Muscle of leg (tissue), 11 donors: ENCODE results near the gene MMS19. TPM values are rescaled to one million over a fixed set of nuclear protein-coding genes. Genes with fewer than 3 reads are reported as not detected.
"Not testable (repeated sequence)": the region's sequence is repeated elsewhere in the genome, so short reads cannot be mapped to it uniquely, and the experiment has no call there.

Source experiments
- DNase-seq: peaks from one replicate; pipeline ENCODE4 v3.0.0; 2013
- H3K27ac ChIP-seq: one replicate; pipeline ENCODE4 v1.5.1; 2013; ENCODE audit warnings: mild to moderate bottlenecking, low read length, control low read depth
- H3K27me3 ChIP-seq: one replicate; pipeline ENCODE4 v1.6.1; 2013; ENCODE audit warnings: low read length; ENCODE audit not compliant: control insufficient read depth, insufficient read depth
- H3K36me3 ChIP-seq: one replicate; pipeline ENCODE4 v1.6.1; 2013; ENCODE audit warnings: low read length; ENCODE audit not compliant: control insufficient read depth, insufficient read depth
- H3K4me1 ChIP-seq: one replicate; pipeline ENCODE4 v1.6.1; 2013; ENCODE audit warnings: low read length; ENCODE audit not compliant: control insufficient read depth, insufficient read depth
- H3K4me3 ChIP-seq: one replicate; pipeline ENCODE4 v1.5.1; 2013; ENCODE audit warnings: low read length, control low read depth
- H3K9me3 ChIP-seq: replicated peaks from 2 replicates; pipeline ENCODE4 v1.6.1; 2013; ENCODE audit warnings: low read depth, low read length; ENCODE audit not compliant: control insufficient read depth
- WGBS: methylation state at CpG from one replicate; pipeline ENCODE4 v1.1.5; 2013; ENCODE audit warnings: missing lambda C conversion rate; ENCODE audit not compliant: insufficient coverage; 5-methylcytosine and 5-hydroxymethylcytosine counted together
- polyA plus RNA-seq, 8 donors: library from polyadenylated mRNA; unstranded; fragments of 120-200 nt; gene quantifications; one replicate each; pipeline versions ENCODE4 v1.2.1 to v1.2.3, GENCODE V29; 2013; ENCODE audit warnings: inconsistent platforms in 1 of 8, low replicate concordance in 1 of 8; ENCODE audit not compliant: insufficient read length in 8 of 8, insufficient read depth in 1 of 8
- total RNA-seq: library from RNA; stranded (reverse); fragments of 120-200 nt; gene quantifications from one replicate; pipeline ENCODE4 v1.2.4, GENCODE V29; 2013

Gene MMS19
- total and polyA plus RNA-seq, 9 donors, result 51.9 to 70.8 (median 64.9) TPM

- not testable (repeated sequence) for H3K27me3 ChIP-seq, DNase-seq, H3K36me3 ChIP-seq, H3K27ac ChIP-seq, H3K9me3 ChIP-seq, H3K4me3 ChIP-seq
- no CpG with 5 or more reads among the region's 29 CpGs for WGBS
- H3K4me1 ChIP-seq, result peaks cover 17% of the 10 kb centered on the region
These were observed 30.7 kb upstream of the MMS19 start for GRCh38 chr10:97528876-97529275.

GRCh38 chr10:97525683-97526110, 27.5 kb upstream of the MMS19 start:
- Histone ChIP-seq H3K4me3 (no peak overlapping the region), H3K27ac (no peak overlapping the region), H3K36me3 (no peaks in the 10 kb centered on the region), H3K27me3 (peaks cover 2% of the 10 kb centered on the region), H3K9me3 (no peaks in the 10 kb centered on the region), H3K4me1 (peaks cover 24% of the 10 kb centered on the region)
- 86% methylated on average over 1 of the region's 1 CpG for WGBS
- no peak for DNase-seq

DNA sequence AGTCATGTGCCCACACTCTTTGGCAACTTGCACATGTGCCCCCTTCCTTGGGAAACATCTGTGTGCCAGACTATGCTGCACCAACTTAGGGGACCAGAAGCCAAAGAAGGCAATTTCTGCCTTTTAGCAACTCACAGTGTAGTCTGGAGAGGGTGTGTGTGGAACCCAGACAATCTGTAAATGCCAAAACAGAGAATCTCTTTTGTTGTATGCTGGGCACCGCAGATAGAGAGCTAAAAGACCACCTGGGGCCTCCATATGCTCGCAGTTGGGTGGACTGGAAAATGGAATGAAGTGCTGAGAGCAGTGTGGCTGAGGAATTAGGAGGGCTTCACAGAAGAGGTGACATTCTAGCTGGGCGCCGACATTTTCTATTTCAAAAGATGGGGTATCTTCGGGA, 26.9 kb upstream of the MMS19 start:
- peaks cover 30% of the 10 kb centered on the region for H3K4me1 ChIP-seq
- 89% methylated on average over 5 of the region's 5 CpGs for WGBS
- no peaks in the 10 kb centered on the region for H3K36me3 ChIP-seq

DNA sequence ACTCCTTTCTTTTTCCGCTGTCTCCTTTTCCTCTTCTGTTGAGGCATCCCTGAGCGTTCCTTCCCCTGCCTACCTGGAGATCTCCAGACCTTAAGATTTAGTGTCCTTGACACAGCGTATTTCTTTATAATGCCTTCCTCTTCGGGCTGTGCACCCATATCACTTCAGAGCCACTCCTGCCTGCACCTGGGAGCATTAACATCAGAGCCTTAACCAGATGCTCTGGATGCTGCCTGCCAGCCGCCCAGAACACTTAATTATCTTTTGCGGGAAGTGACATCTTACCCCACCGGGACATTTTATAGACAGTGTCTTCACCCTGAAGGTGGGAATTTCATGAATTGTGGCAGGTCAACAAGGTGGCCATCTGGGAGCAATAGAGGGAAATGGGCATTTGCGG, 24.7 kb upstream of the MMS19 start:
- Histone ChIP-seq H3K27ac (no peak overlapping the region), H3K27me3 (peaks cover 2% of the 10 kb centered on the region), H3K36me3 (no peaks in the 10 kb centered on the region), H3K4me1 (peaks cover 51% of the 10 kb centered on the region), H3K4me3 (no peak overlapping the region), H3K9me3 (no peaks in the 10 kb centered on the region)
- 80% methylated on average over 5 of the region's 8 CpGs for WGBS
- DNase-seq, result no peak

More for the DNA sequence above, 26.9 kb upstream of the MMS19 start:
- Histone ChIP-seq H3K27ac (no peak overlapping the region), H3K4me3 (no peak overlapping the region), H3K9me3 (no peaks in the 10 kb centered on the region), H3K27me3 (peaks cover 2% of the 10 kb centered on the region)
- DNase-seq, result no peak

DNA sequence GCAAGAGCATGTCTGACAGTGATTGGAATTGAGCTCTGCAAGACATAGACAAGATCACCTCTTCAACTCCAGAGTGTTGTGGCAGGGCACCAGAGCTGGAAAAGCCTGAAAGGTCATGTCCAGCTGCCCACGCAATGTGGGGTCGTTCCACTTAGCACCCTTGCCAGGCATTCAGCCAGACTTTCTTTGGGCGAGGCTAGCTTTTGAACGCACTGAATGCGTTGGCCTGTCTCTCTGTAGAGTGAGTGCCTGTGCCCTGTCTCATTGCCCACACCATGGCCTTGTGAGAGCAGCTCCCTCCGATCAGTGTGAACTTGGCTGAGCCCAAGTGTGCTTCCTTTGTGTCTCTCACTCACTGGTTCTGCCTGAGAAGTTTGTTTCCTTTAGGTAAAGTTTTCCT, 23.8 kb upstream of the MMS19 start:
- DNase-seq, result no peak
- H3K27me3 ChIP-seq, result peaks cover 2% of the 10 kb centered on the region
- H3K9me3 ChIP-seq, result no peaks in the 10 kb centered on the region
- WGBS, result 69% methylated on average over 6 of the region's 6 CpGs
- no peaks in the 10 kb centered on the region for H3K36me3 ChIP-seq
- H3K4me3 ChIP-seq, result no peak overlapping the region
- H3K27ac ChIP-seq, result no peak overlapping the region
- peaks cover 59% of the 10 kb centered on the region for H3K4me1 ChIP-seq

DNA sequence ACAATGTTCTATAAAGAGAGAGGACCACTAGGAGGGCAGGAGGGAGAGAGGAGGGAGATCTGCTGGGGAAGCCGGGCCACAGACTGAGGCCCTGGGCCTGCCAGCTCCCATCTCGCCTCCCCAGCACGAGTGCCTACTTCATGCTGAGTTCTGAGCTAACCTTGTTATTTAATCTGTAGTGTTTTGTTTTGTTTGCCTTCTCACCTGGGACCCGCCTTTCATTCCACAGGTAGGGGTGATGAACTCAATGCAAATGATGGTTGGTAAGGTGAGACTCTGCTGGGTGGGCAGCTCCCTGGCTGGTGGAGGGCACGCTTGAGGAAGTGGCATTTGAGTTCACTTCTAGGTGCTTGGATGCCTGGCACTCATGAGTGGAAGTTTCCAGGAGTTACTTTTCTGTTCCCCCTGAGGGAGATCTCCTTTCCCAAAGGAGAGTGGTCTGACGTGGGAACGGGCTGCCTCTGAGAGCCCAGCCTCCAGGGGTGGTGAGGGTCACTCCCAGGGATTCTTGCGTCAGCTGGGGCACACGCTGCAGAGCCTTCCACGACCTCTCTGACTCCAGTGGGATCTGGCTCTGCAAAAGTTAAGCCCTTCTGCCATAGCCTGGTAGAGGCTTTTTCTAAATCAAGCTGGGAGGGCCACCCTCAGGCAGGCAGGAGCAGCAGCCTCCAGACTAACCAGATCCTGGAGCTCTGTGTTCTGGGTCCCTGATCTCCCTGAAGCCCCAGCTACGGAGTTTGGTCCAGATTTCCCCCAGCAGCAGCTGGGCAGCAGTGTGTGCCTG, 22.9 kb upstream of the MMS19 start:
- no peak for DNase-seq
- no peak overlapping the region for H3K4me3 ChIP-seq
- no peaks in the 10 kb centered on the region for H3K36me3 ChIP-seq
- WGBS, result 83% methylated on average over 11 of the region's 11 CpGs
- H3K9me3 ChIP-seq, result no peaks in the 10 kb centered on the region
- no peak overlapping the region for H3K27ac ChIP-seq
- H3K4me1 ChIP-seq, result peaks cover 66% of the 10 kb centered on the region
- H3K27me3 ChIP-seq, result peaks cover 2% of the 10 kb centered on the region

DNA sequence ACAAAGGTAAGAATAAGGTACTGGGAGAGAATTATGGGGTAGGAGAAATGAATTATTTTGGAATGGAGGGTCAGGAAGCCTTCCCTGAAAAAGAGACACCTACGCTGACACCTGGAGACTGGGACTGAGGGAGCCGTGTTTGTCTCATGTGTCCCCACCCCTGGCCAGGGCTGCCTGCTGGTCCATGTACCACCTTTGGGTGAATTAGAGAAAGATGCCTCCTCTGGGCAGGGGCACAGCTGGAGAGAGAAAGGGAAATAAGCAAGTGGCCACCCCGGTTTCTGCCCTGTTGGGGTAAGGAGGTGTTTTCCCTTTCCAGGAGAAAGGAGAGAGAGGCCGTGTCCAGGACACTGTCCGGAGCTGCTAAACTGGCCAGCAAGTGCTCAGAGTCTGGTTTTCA, 22.3 kb upstream of the MMS19 start:
- no peak for DNase-seq
- Histone ChIP-seq H3K27ac (no peak overlapping the region), H3K36me3 (no peaks in the 10 kb centered on the region), H3K9me3 (no peaks in the 10 kb centered on the region), H3K4me3 (no peak overlapping the region), H3K27me3 (peaks cover 2% of the 10 kb centered on the region), H3K4me1 (peaks cover 73% of the 10 kb centered on the region)
- WGBS, result 82% methylated on average over 3 of the region's 5 CpGs

DNA sequence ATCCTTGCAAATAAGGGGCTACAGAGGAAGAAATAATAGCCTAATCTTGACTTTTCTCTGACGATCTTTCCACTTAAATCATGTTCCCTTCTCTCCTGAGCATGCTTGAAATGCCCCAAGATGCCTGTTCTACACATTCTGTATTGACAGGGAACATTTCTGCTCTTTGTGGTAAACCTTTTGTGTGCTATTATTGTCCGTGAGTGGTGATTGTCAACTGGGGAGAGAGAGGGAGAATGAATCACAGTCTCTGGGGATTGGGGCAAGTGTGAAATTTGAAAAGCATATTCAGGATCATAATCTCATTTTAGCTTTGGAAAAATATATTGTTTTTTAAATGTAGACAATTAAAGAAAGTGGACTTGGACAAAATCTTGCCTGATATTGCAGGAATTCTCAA, 21.1 kb upstream of the MMS19 start:
- peaks cover 2% of the 10 kb centered on the region for H3K27me3 ChIP-seq
- DNase-seq, result no peak
- peak overlapping the region; percentile 77 for H3K27ac ChIP-seq
- 50% methylated on average over 1 of the region's 2 CpGs for WGBS
- no peak overlapping the region for H3K4me3 ChIP-seq
- H3K36me3 ChIP-seq, result no peaks in the 10 kb centered on the region
- no peaks in the 10 kb centered on the region for H3K9me3 ChIP-seq
- peaks cover 84% of the 10 kb centered on the region for H3K4me1 ChIP-seq

GRCh38 chr10:97518301-97519043, 20.2 kb upstream of the MMS19 start:
- Histone ChIP-seq H3K27ac (peak overlapping the region; percentile 77), H3K4me1 (peaks cover 84% of the 10 kb centered on the region)
- 14% methylated on average over 7 of the region's 10 CpGs for WGBS

DNA sequence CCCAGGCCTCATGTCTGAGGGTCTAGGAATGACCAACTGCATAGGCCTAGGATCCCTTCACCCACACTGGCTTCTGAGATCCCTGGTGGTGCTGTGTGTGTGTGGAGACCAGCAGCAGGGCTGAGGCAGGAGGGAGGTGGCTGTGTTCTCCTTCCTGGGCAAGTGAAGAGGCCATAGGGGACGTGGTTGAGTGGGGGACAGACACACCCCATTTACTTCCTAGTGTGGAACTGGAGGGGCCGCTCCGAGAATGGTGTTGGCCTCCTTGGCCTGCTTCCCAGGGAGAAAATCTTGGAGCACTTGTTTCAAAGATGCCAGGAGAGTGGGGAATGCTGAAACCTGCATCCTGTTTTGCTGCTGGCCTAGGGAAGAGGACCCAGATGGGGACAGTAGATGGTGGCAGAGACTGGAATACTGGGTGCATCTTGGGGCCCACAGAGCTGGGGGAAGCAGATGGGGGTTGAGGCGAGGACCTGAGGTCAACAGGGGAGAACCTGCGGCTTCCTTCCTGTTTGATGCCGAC, 19.6 kb upstream of the MMS19 start:
- Histone ChIP-seq H3K4me1 (peaks cover 82% of the 10 kb centered on the region), H3K36me3 (no peaks in the 10 kb centered on the region), H3K4me3 (no peak overlapping the region), H3K27ac (peak overlapping the region; percentile 77), H3K9me3 (no peaks in the 10 kb centered on the region), H3K27me3 (no peaks in the 10 kb centered on the region)
- 42% methylated on average over 3 of the region's 6 CpGs for whole genome bisulfite sequencing
- DNase-seq, result no peak

More at GRCh38 chr10:97518301-97519043, 20.2 kb upstream of the MMS19 start:
- Histone ChIP-seq H3K4me3 (no peak overlapping the region), H3K36me3 (no peaks in the 10 kb centered on the region), H3K27me3 (peaks cover 2% of the 10 kb centered on the region), H3K9me3 (no peaks in the 10 kb centered on the region)
- DNase-seq, result peak; percentile 93
